H1 (cell line): Measurements from ENCODE around the gene LSM10.

Source experiments
- CTCF ChIP-seq, 3 experiments: IDR thresholded peaks; 1 replicate in 2 of 3; 2 replicates in 1 of 3; pipeline versions ENCODE4 v1.5.1 to v1.6.1; 2011; ENCODE audit warnings: low read length in 3 of 3, mild to moderate bottlenecking in 3 of 3, inconsistent platforms in 2 of 3, low read depth in 1 of 3, moderate library complexity in 1 of 3; ENCODE audit not compliant: insufficient read depth in 1 of 3; ENCODE audit errors: control extremely low read depth in 1 of 3
- EZH2 ChIP-seq: fragments of 200-600 bp; sonication (generic); IDR thresholded peaks from 2 replicates; pipeline ENCODE4 v1.7.1; 2012; ENCODE audit warnings: low read depth, mild to moderate bottlenecking, moderate library complexity, low read length, inconsistent platforms; ENCODE audit not compliant: severe bottlenecking
- GABPA ChIP-seq: IDR thresholded peaks from 2 replicates; pipeline ENCODE4 v1.6.1; 2011; ENCODE audit warnings: mild to moderate bottlenecking, low read length, moderate library complexity, borderline replicate concordance; ENCODE audit not compliant: insufficient read depth
- POLR2A ChIP-seq, 2 experiments: IDR thresholded peaks; 1 replicate in 1 of 2; 2 replicates in 1 of 2; pipeline ENCODE4 v1.6.1; 2011; ENCODE audit warnings: low read depth in 2 of 2, low read length in 2 of 2, mild to moderate bottlenecking in 2 of 2; ENCODE audit errors: control extremely low read depth in 1 of 2
- POLR2AphosphoS5 ChIP-seq: IDR thresholded peaks from 2 replicates; pipeline ENCODE4 v1.6.1; 2011; ENCODE audit warnings: low read depth, low read length
- RAD21 ChIP-seq, 2 experiments: IDR thresholded peaks in 1 of 2; conservative IDR thresholded peaks in 1 of 2; 2 replicates each; pipeline ENCODE4 v1.6.1; 2011; ENCODE audit warnings: low read depth in 2 of 2, low read length in 2 of 2, improper control_type of control experiment in 1 of 2, inconsistent platforms in 1 of 2, mild to moderate bottlenecking in 1 of 2, moderate library complexity in 1 of 2
- SIX5 ChIP-seq: IDR thresholded peaks from 2 replicates; pipeline ENCODE4 v1.6.1; 2011; ENCODE audit warnings: mild to moderate bottlenecking, low read depth, low read length

GRCh38 chr1:36346741-36347370 is 50.9 kb downstream of the LSM10 start:
- TF ChIP-seq POLR2A (IDR thresholded peaks at IDR 0.05; ENCODE audit: control extremely low read depth in 1 of 2, low read depth in 2 of 2, low read length in 2 of 2) (no peak), CTCF (IDR thresholded peaks at IDR 0.05; ENCODE audit: control extremely low read depth in 1 of 3, insufficient read depth in 1 of 3, low read depth in 1 of 3, low read length in 3 of 3) (no peak), RAD21 (IDR thresholded peaks at IDR 0.05 in 1 of 2, conservative IDR thresholded peaks at IDR 0.05 in 1 of 2; ENCODE audit: low read depth in 2 of 2, low read length in 2 of 2) (no peak), GABPA (no peak), EZH2 (no peak), SIX5 (no peak), POLR2AphosphoS5 (no peak)
